PC-9 (cell line): ENCODE measurements around the gene PDGFD. TPM values are rescaled to one million over a fixed set of nuclear protein-coding genes. Genes with fewer than 3 reads are reported as not detected.

Source experiments
- BruUV-seq: library from RNA; stranded (reverse); fragments of 400-500 nt; replicated peaks from 2 replicates; lab custom pipeline; 2021; lab: Mats Ljungman, UMichigan
- CTCF ChIA-PET: fragments of 300-600 bp; sonication (Branson Sonifier 250); formaldehyde crosslinking; loops from one replicate; lab custom pipeline; 2022; ENCODE audit warnings: antibody characterized with exemption; lab: Charles Lee
- POLR2A ChIA-PET: fragments of 300-600 bp; sonication (Branson Sonifier 250); formaldehyde crosslinking; loops from one replicate; lab custom pipeline; 2022; ENCODE audit warnings: antibody characterized with exemption; ENCODE audit not compliant: unreplicated experiment; lab: Charles Lee
- DNase-seq, 2 experiments: peaks; one replicate each; pipeline versions ENCODE4 v3.0.0 to v3.0.0-alpha.2; 2015 to 2022; ENCODE audit warnings: mixed read lengths in 1 of 2
- H2AFZ ChIP-seq: fragments of 200-600 bp; sonication (generic); 2 replicates; pipeline ENCODE4 v1.8.1; 2017; ENCODE audit warnings: antibody characterized with exemption
- H3F3A ChIP-seq: fragments of 200-600 bp; sonication (generic); 2 replicates; pipeline ENCODE4 v1.8.1; 2017; ENCODE audit warnings: antibody characterized with exemption, mild to moderate bottlenecking, low read depth; ENCODE audit not compliant: insufficient read depth
- H3K27ac ChIP-seq: fragments of 200-600 bp; sonication (generic); 2 replicates; pipeline ENCODE4 v1.6.1; 2016; ENCODE audit warnings: mixed run types
- H3K27me3 ChIP-seq: fragments of 200-600 bp; sonication (generic); 2 replicates; pipeline ENCODE4 v1.6.1; 2016; ENCODE audit warnings: low read depth, mixed run types; ENCODE audit not compliant: insufficient read depth
- H3K36me3 ChIP-seq: fragments of 200-600 bp; sonication (generic); 2 replicates; pipeline ENCODE4 v1.6.1; 2016; ENCODE audit warnings: low read depth, mixed run types
- H3K4me1 ChIP-seq: fragments of 200-600 bp; sonication (generic); replicated peaks from 2 replicates; pipeline ENCODE4 v1.6.1; 2016; ENCODE audit warnings: mixed run types; ENCODE audit not compliant: insufficient read depth
- H3K4me2 ChIP-seq: fragments of 200-600 bp; sonication (generic); 2 replicates; pipeline ENCODE4 v1.6.1; 2017; ENCODE audit warnings: mixed run types
- H3K4me3 ChIP-seq: fragments of 200-600 bp; sonication (generic); 2 replicates; pipeline ENCODE4 v1.6.1; 2016; ENCODE audit warnings: mixed run types
- H3K79me2 ChIP-seq: fragments of 200-600 bp; sonication (generic); 2 replicates; pipeline ENCODE4 v1.6.1; 2017; ENCODE audit warnings: low read depth, mixed run types
- H3K9me2 ChIP-seq: fragments of 200-600 bp; sonication (generic); 2 replicates; pipeline ENCODE4 v1.8.1; 2017; ENCODE audit warnings: mild to moderate bottlenecking; ENCODE audit not compliant: insufficient read depth
- H3K9me3 ChIP-seq: fragments of 200-600 bp; sonication (generic); 2 replicates; pipeline ENCODE4 v1.8.1; 2016; ENCODE audit warnings: low read depth; ENCODE audit not compliant: insufficient read depth
- H4K20me1 ChIP-seq: fragments of 200-600 bp; sonication (generic); 2 replicates; pipeline ENCODE4 v1.8.1; 2017; ENCODE audit not compliant: insufficient read depth
- EZH2 ChIP-seq: fragments of 200-600 bp; sonication (generic); IDR thresholded peaks from 2 replicates; pipeline ENCODE4 v1.8.0; 2017; ENCODE audit warnings: antibody characterized with exemption, low read depth
- intact Hi-C: fragments of 100-400 bp; cut with micrococcal nuclease; formaldehyde crosslinking; loops from one replicate; pipeline ENCODE4 v1.10.0; 2022; ENCODE audit not compliant: unreplicated experiment
- total RNA-seq: library from RNA; stranded (reverse); gene quantifications from 2 replicates; pipeline ENCODE4 v1.2.3, GENCODE V29; 2021
- TF ChIP-seq, protein P1 (sequence below): fragments of 200-600 bp; sonication (generic); conservative IDR thresholded peaks from 2 replicates; pipeline ENCODE4 v1.6.1; 2017; ENCODE audit warnings: mixed run types, antibody characterized with exemption, mild to moderate bottlenecking, moderate library complexity

The PDGFD gene
- total RNA-seq, 1 experiment from 2014 or later = 6.1 TPM

DNA sequence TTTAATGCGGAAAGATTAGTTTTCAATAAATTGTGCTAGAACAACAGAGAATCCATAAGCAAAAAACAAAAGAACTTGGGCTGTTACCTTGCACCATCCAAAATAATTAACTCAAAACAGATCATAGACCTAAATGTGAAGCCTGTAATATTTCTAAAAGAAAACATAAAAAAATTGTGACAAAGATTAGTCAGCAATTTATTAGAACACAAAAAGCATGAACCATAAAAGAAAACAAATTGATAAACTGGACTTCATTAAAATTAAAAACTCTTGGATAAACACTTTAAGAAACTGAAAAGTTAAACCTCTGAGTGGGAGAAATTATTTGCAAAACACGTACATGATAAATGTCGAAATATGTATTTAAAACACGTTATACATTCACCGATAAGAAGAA is 106.0 kb downstream of the PDGFD start:
- DNase-seq = no peak
- TF ChIP-seq EZH2 = no peak
- TF ChIP-seq, protein P1, sequence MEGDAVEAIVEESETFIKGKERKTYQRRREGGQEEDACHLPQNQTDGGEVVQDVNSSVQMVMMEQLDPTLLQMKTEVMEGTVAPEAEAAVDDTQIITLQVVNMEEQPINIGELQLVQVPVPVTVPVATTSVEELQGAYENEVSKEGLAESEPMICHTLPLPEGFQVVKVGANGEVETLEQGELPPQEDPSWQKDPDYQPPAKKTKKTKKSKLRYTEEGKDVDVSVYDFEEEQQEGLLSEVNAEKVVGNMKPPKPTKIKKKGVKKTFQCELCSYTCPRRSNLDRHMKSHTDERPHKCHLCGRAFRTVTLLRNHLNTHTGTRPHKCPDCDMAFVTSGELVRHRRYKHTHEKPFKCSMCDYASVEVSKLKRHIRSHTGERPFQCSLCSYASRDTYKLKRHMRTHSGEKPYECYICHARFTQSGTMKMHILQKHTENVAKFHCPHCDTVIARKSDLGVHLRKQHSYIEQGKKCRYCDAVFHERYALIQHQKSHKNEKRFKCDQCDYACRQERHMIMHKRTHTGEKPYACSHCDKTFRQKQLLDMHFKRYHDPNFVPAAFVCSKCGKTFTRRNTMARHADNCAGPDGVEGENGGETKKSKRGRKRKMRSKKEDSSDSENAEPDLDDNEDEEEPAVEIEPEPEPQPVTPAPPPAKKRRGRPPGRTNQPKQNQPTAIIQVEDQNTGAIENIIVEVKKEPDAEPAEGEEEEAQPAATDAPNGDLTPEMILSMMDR = no peak
- H3K9me3 ChIP-seq = no peaks in the 10 kb centered on the region
- CTCF ChIA-PET = no interaction called here
- no peak overlapping the region for H2AFZ ChIP-seq
- H3K4me1 ChIP-seq = no peaks in the 10 kb centered on the region
- H3K4me3 ChIP-seq = no peak overlapping the region
- H3K9me2 ChIP-seq = no peaks in the 10 kb centered on the region
- intact Hi-C loops = no loop called here
- no TSS peak for BruUV-seq
- no peak overlapping the region for H3K4me2 ChIP-seq
- POLR2A ChIA-PET = interaction anchor here (0.6 kb wide), 1 partner anchor 1087 kb away, joined by 6 read pairs; no protein-coding TSS in a partner anchor
- H4K20me1 ChIP-seq = no peaks in the 10 kb centered on the region
- H3K27me3 ChIP-seq = no peaks in the 10 kb centered on the region
- H3K79me2 ChIP-seq = no peaks in the 10 kb centered on the region
- H3F3A ChIP-seq = no peaks in the 10 kb centered on the region
- no peaks in the 10 kb centered on the region for H3K36me3 ChIP-seq
- H3K27ac ChIP-seq = no peak overlapping the region

DNA sequence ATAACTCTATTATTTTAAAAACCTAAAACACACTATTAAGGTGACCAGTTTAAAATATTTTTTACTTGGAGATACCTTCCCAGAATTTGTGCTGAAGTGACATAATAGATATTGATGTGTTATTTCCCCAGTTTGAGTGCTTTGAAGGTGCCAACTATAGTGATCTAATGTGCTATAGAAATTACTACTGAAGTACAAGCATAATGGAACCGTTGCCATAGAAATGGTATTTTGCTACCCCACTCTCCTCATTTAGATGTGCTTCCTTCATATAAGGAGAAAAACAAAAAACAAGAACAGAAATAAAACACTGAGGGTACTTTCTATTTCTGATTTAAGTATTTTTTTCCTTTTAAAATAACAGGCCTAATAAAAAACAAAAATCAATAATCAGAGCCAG is 108.4 kb downstream of the PDGFD start:
- DNase-seq = no peak
- Histone ChIP-seq H3K9me3 (no peaks in the 10 kb centered on the region), H3K79me2 (no peaks in the 10 kb centered on the region), H3K4me3 (no peak overlapping the region), H2AFZ (no peak overlapping the region), H3K9me2 (no peaks in the 10 kb centered on the region), H3K36me3 (no peaks in the 10 kb centered on the region), H3K4me1 (no peaks in the 10 kb centered on the region), H3K27ac (no peak overlapping the region), H4K20me1 (no peaks in the 10 kb centered on the region), H3K4me2 (no peak overlapping the region), H3K27me3 (no peaks in the 10 kb centered on the region), H3F3A (no peaks in the 10 kb centered on the region)
- ChIA-PET POLR2A (no interaction called here), CTCF (no interaction called here)
- intact Hi-C loops = no loop called here
- TF ChIP-seq, protein P1 = no peak
- TF ChIP-seq EZH2 = no peak
- BruUV-seq = no TSS peak

DNA sequence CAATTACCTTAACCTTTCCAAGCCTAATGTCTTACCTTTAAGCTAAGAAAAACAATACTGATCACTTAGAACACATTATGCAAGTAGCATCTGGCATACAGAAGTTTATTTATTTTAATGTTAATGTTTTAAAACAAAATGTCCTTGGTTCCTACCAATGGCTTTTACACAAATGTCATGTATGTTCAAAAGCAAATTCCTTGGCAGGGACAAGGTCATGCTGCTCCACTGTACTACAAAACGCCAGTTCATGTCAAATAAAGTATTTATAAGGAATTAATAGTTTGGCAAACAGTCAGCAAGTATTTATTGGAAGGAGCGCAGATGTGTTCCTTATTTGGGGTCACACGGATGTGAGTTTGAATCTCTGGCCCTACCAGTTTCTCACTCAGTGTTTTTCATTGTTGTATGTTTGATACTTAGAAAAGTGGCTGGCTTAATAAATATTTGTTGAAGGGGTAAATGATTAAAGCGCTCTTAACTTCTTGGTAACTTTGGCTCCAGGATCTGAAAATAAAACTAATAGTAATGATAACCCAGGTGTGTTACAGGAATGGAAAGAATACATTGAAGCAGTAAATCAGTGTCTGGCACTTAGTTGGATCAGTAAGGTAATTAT is 108.9 kb downstream of the PDGFD start:
- CTCF ChIA-PET = no interaction called here
- Histone ChIP-seq H2AFZ (no peak overlapping the region), H3K4me2 (no peak overlapping the region), H3F3A (no peaks in the 10 kb centered on the region), H4K20me1 (no peaks in the 10 kb centered on the region), H3K27me3 (no peaks in the 10 kb centered on the region), H3K9me2 (no peaks in the 10 kb centered on the region), H3K4me3 (no peak overlapping the region), H3K9me3 (no peaks in the 10 kb centered on the region), H3K79me2 (no peaks in the 10 kb centered on the region), H3K36me3 (no peaks in the 10 kb centered on the region), H3K27ac (no peak overlapping the region), H3K4me1 (no peaks in the 10 kb centered on the region)
- no peak for DNase-seq
- TF ChIP-seq, protein P1 = no peak
- no peak for TF ChIP-seq EZH2
- intact Hi-C loops = no loop called here
- POLR2A ChIA-PET = no interaction called here
- no TSS peak for BruUV-seq
